ENCODE measurements around the gene TSPAN9.

The TSPAN9 gene

DNA sequence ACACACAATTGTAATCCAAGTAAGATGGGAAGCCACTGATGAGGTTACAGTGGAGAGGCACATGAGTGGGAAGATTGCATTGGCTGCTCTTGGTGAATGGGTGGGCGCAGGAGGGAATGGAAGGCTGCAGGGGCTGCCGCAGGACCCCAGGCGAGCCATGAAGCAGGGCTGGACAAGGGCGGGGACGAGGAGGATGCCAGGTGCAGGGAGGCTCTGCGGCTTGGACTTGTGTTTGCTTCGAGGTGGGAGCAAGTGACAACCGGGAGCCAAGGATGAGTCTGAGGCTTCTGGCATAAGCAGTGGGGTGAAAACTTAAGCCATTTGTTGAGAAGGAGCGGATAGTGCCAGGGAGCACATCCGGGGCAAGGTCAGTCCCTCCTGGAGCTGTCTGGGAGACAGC, 115.0 kb downstream of the TSPAN9 start:
- H3K4me1 ChIP-seq (ENCODE audit: control insufficient read depth, insufficient read depth, low read length, poor library complexity, severe bottlenecking): peaks cover 5% of the 10 kb centered on the region
- WGBS, 2 experiments (ENCODE audit: insufficient coverage in 2 of 2): 94 to 96% methylated on average over 10 of the region's 10 CpGs
- no peak overlapping the region for H3K4me3 ChIP-seq (ENCODE audit: extremely low read depth, insufficient read depth, low read length, poor library complexity, severe bottlenecking)
- no peaks in the 10 kb centered on the region for H3K9me3 ChIP-seq (ENCODE audit: control insufficient read depth, low read length)
- H3K27ac ChIP-seq (ENCODE audit: low read depth, low read length, severe bottlenecking): no peak overlapping the region
- no peaks in the 10 kb centered on the region for H3K36me3 ChIP-seq (ENCODE audit: control insufficient read depth, insufficient read depth, low read length)

DNA sequence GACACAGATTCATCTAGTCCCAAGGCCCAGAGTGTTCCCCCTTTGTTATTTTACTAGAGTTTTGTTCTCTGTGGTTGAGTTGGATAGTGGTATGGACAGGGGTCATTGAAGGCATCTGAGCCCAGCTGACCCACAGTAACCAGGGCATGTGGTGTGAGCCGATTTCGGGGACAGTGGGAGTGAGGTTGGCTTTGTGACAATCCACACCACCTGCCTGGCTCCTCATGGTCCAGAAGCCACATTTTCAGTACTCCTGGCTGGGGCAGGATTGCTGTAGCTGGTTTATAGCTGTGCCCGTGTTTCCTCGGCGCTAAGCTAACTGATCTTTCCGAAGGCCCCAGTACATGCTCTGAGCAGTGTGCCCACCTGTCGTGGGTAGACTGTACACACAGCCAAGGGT, 116.0 kb downstream of the TSPAN9 start:
- Histone ChIP-seq H3K9me3 (ENCODE audit: control insufficient read depth, low read length) (no peaks in the 10 kb centered on the region), H3K27ac (ENCODE audit: low read depth, low read length, severe bottlenecking) (no peak overlapping the region), H3K4me1 (ENCODE audit: control insufficient read depth, insufficient read depth, low read length, poor library complexity, severe bottlenecking) (peaks cover 4% of the 10 kb centered on the region), H3K4me3 (ENCODE audit: extremely low read depth, insufficient read depth, low read length, poor library complexity, severe bottlenecking) (no peak overlapping the region), H3K36me3 (ENCODE audit: control insufficient read depth, insufficient read depth, low read length) (no peaks in the 10 kb centered on the region)
- WGBS, 2 experiments (ENCODE audit: insufficient coverage in 2 of 2): 94% methylated on average over 6 to 7 of the region's 7 CpGs

DNA sequence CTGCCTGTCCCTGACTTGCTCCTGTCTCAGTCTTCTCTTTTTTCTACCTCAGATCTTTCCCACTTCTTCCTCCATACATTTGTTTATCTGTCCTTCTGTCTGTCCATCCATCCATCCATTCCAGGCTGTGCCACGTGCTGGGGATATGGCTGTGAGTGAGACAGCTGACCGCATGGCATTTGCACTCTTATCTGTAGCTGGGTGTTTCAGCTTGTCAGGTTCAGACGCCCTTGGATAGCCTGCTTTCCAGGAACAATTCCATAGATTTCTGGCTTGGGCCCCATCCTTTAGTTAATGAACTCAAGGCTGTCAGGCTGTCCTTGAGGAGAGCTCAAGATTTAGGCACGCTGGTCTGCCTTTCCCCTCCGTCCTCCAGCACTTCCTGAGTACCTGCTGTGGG, 116.6 kb downstream of the TSPAN9 start:
- Histone ChIP-seq H3K4me1 (ENCODE audit: control insufficient read depth, insufficient read depth, low read length, poor library complexity, severe bottlenecking) (peaks cover 4% of the 10 kb centered on the region), H3K9me3 (ENCODE audit: control insufficient read depth, low read length) (no peaks in the 10 kb centered on the region), H3K4me3 (ENCODE audit: extremely low read depth, insufficient read depth, low read length, poor library complexity, severe bottlenecking) (no peak overlapping the region), H3K27ac (ENCODE audit: low read depth, low read length, severe bottlenecking) (no peak overlapping the region), H3K36me3 (ENCODE audit: control insufficient read depth, insufficient read depth, low read length) (no peaks in the 10 kb centered on the region)
- WGBS, 2 experiments (ENCODE audit: insufficient coverage in 2 of 2): 67 to 85% methylated on average over 4 to 5 of the region's 5 CpGs

DNA sequence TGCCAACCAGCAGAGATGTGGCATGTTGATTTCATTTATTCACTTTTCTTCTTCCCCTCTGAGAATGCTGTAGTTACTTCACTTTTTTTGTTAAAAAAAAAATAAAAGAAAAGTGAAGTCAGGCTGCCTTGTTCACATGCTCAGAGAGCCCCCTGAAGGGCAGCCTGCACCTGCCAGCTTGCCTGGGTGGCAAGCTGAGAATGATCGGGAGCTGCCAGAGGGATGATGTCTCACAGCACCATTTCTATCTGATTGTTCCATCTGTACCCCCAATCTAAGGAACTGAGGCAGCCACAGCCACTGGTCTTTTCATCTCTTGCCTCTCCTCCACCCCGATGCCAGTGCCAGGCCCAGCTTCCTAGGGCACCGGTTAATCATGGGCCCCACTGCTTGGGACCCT, 118.2 kb downstream of the TSPAN9 start:
- 80 to 81% methylated on average over 3 of the region's 3 CpGs for WGBS, 2 experiments (ENCODE audit: insufficient coverage in 2 of 2)
- no peak overlapping the region for H3K4me3 ChIP-seq (ENCODE audit: extremely low read depth, insufficient read depth, low read length, poor library complexity, severe bottlenecking)
- H3K27ac ChIP-seq (ENCODE audit: low read depth, low read length, severe bottlenecking): no peak overlapping the region
- no peaks in the 10 kb centered on the region for H3K9me3 ChIP-seq (ENCODE audit: control insufficient read depth, low read length)
- H3K36me3 ChIP-seq (ENCODE audit: control insufficient read depth, insufficient read depth, low read length): no peaks in the 10 kb centered on the region
- peaks cover 10% of the 10 kb centered on the region for H3K4me1 ChIP-seq (ENCODE audit: control insufficient read depth, insufficient read depth, low read length, poor library complexity, severe bottlenecking)

DNA sequence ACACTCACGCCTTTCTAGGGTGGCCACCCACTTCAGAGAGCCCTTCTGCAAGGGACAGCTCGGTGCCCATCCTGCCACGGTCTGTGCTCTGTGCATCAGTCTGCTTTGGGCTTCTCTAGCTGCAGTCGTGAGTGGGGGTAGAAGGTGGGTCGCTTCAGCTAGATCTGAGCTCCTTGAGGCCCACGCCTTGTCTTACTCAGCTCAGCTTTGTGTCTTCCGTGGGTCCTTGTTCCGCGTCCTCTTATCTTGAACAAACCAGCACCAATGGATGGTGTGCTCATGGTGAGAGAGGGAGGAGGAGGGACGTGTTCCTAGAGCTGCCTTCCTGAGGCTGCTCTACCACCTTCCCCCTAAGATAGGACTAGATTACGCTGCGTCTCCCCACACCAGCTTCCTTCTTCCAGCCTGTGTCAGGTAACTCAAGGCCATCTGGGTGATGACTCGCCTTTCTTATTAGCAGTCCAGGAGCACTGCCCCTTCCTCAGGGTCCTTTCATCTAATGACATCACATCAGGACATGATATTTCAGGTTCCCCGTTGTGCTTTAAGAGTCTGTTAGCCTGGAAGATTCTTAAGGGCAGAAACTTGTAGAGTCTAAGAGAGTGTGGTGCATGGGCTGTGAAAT, 118.8 kb downstream of the TSPAN9 start:
- H3K9me3 ChIP-seq (ENCODE audit: control insufficient read depth, low read length): no peaks in the 10 kb centered on the region
- no peaks in the 10 kb centered on the region for H3K36me3 ChIP-seq (ENCODE audit: control insufficient read depth, insufficient read depth, low read length)
- peaks cover 11% of the 10 kb centered on the region for H3K4me1 ChIP-seq (ENCODE audit: control insufficient read depth, insufficient read depth, low read length, poor library complexity, severe bottlenecking)
- H3K4me3 ChIP-seq (ENCODE audit: extremely low read depth, insufficient read depth, low read length, poor library complexity, severe bottlenecking): no peak overlapping the region
- H3K27ac ChIP-seq (ENCODE audit: low read depth, low read length, severe bottlenecking): no peak overlapping the region
- WGBS, 2 experiments (ENCODE audit: insufficient coverage in 2 of 2): 94% methylated on average over 5 to 10 of the region's 14 CpGs

DNA sequence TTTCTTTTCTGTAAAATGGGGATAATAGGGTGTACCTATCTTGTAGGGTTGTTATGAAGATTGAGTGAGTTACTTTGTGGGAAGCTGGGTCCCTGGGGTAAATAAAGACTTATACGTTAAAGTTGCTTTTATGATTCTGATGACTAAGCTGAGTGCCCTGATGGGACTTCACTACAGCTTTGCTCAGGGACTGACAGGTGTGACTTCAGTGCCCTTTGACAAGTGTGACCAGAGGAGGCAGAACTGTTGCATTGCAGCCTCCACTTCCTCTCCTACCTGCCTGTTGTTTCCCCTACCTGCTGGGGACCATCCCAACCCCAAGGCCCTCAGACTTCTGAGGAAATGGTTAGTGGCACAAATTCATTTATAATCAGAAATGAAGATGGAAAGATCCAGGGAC, 119.3 kb downstream of the TSPAN9 start:
- Histone ChIP-seq H3K4me3 (ENCODE audit: extremely low read depth, insufficient read depth, low read length, poor library complexity, severe bottlenecking) (no peak overlapping the region), H3K4me1 (ENCODE audit: control insufficient read depth, insufficient read depth, low read length, poor library complexity, severe bottlenecking) (peaks cover 16% of the 10 kb centered on the region), H3K36me3 (ENCODE audit: control insufficient read depth, insufficient read depth, low read length) (no peaks in the 10 kb centered on the region), H3K27ac (ENCODE audit: low read depth, low read length, severe bottlenecking) (no peak overlapping the region), H3K9me3 (ENCODE audit: control insufficient read depth, low read length) (no peaks in the 10 kb centered on the region)
- WGBS, 2 experiments (ENCODE audit: insufficient coverage in 2 of 2): 67 to 78% methylated on average over 1 of the region's 1 CpG

DNA sequence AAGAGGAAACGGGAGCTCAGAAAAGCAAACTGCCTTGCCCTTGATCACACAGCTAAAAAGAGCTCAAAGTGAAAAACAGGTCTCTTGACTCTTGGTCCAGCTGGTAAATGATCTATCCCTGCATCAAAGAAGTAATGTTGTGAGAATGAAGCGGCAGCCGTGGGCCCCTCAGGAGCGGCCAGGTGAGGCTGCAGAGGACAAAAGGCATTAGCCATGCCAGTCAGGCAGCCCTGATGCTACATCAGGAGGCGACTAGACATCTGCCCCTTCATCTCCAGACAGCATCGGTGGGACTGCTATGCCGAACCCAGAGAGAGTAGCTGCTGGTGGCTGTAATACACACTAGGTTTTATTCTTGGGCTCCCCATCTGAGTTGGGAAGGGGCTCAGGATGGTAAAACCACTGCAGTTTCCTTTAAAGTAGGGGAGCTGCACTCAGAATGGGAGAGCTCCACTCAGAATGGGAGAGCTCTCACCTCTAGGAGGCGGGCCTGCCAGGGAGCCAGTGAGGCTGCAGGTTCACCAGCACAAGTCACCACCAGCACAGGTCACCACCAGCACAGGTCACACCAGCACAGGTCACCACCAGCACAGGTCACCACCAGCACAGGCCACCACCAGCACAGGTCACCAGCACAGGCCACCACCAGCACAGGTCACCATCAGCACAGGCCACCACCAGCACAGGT, 120.1 kb downstream of the TSPAN9 start:
- WGBS, 2 experiments (ENCODE audit: insufficient coverage in 2 of 2): 69 to 84% methylated on average over 4 to 7 of the region's 8 CpGs

DNA sequence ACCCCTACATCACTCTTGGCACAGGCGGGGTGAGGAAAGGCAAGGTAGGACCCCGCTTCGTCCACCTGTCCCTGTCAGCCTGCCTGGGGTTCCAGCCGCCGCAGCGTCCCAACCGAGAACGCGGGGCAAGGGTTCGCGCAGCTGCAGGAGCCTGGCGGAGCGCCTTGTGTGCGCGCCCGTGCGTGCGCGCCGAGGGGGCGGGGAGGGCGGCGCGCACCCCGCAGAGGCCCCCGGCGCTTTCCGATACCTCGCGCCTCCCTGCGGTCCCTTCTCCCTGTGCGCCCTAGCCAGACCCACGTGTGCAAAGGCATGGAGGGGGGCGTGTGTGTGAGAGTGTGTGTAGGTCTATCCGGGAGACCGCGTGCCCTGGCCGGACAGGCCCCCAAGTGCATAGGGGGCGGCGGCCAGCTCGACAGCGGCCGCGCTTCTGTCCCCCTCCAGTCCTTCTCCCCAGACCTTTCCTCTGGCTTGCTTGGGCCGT, 122.4 kb downstream of the TSPAN9 start:
- WGBS, 2 experiments (ENCODE audit: insufficient coverage in 2 of 2): 3 to 5% methylated on average over 18 to 36 of the region's 45 CpGs
- Histone ChIP-seq H3K9me3 (ENCODE audit: control insufficient read depth, low read length) (no peaks in the 10 kb centered on the region), H3K36me3 (ENCODE audit: control insufficient read depth, insufficient read depth, low read length) (no peaks in the 10 kb centered on the region), H3K4me1 (ENCODE audit: control insufficient read depth, insufficient read depth, low read length, poor library complexity, severe bottlenecking) (peaks cover 37% of the 10 kb centered on the region), H3K27ac (ENCODE audit: low read depth, low read length, severe bottlenecking) (no peak overlapping the region), H3K4me3 (ENCODE audit: extremely low read depth, insufficient read depth, low read length, poor library complexity, severe bottlenecking) (peak overlapping the region; percentile 50)

More for the DNA sequence above, 120.1 kb downstream of the TSPAN9 start:
- Histone ChIP-seq H3K27ac (ENCODE audit: low read depth, low read length, severe bottlenecking) (no peak overlapping the region), H3K9me3 (ENCODE audit: control insufficient read depth, low read length) (no peaks in the 10 kb centered on the region), H3K4me1 (ENCODE audit: control insufficient read depth, insufficient read depth, low read length, poor library complexity, severe bottlenecking) (peaks cover 20% of the 10 kb centered on the region), H3K4me3 (ENCODE audit: extremely low read depth, insufficient read depth, low read length, poor library complexity, severe bottlenecking) (no peak overlapping the region), H3K36me3 (ENCODE audit: control insufficient read depth, insufficient read depth, low read length) (no peaks in the 10 kb centered on the region)

DNA sequence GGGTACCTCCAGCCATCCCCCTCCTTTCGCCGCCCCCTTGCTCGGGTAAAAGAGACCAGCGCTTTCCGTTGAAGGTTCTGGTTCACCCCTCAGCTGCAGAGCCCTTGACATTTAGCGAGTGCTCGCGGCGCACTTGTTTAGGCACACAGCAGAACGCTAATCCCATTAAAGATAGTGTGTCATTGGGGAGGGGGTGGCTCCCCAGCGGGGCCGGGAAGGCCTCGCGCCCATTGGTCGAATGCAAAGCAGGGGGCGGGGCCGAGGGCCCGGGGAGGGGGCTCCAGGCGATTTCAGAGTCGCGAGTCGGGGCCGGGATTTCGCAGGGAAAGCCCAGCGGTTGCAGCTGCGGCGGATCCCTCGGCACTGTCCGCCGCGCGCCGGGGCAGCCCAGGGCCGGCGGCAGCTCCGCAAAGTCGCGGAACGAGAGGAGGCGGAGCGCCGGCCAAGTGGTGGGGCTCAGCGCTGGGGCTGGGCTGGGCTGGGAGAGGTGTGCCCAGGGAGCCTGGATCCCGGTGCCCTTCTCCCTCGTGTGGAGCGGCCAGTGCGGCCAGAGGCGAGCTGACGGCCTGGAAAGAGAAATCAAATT, 122.9 kb downstream of the TSPAN9 start:
- WGBS, 2 experiments (ENCODE audit: insufficient coverage in 2 of 2): 1% methylated on average over 33 to 44 of the region's 49 CpGs
- Histone ChIP-seq H3K27ac (ENCODE audit: low read depth, low read length, severe bottlenecking) (peak overlapping the region; percentile 29), H3K4me3 (ENCODE audit: extremely low read depth, insufficient read depth, low read length, poor library complexity, severe bottlenecking) (peak overlapping the region; percentile 50), H3K36me3 (ENCODE audit: control insufficient read depth, insufficient read depth, low read length) (no peaks in the 10 kb centered on the region), H3K4me1 (ENCODE audit: control insufficient read depth, insufficient read depth, low read length, poor library complexity, severe bottlenecking) (peaks cover 37% of the 10 kb centered on the region), H3K9me3 (ENCODE audit: control insufficient read depth, low read length) (no peaks in the 10 kb centered on the region)

DNA sequence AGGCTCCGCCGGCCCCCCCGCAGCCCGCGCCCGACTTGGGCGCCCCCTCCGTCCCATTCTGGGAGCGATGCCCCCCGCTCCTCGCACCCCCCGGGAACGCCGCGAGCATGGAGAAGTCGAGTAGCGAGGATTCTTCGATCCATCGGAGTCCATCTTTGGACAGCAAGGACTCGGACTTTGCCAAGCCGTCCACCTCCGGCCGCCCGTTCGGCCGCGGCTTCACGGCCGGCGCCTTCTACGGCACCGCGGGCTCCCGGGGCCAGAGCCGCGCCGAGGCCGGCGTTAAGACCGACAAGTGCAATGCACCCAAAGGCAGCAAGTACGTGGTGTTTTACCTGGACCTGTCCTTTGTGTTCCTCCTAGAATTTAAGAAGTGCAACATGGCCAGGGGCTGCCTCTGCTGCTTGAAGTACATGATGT, 123.6 kb downstream of the TSPAN9 start:
- H3K9me3 ChIP-seq (ENCODE audit: control insufficient read depth, low read length): no peaks in the 10 kb centered on the region
- H3K36me3 ChIP-seq (ENCODE audit: control insufficient read depth, insufficient read depth, low read length): no peaks in the 10 kb centered on the region
- H3K4me1 ChIP-seq (ENCODE audit: control insufficient read depth, insufficient read depth, low read length, poor library complexity, severe bottlenecking): peaks cover 39% of the 10 kb centered on the region
- peak overlapping the region; percentile 50 for H3K4me3 ChIP-seq (ENCODE audit: extremely low read depth, insufficient read depth, low read length, poor library complexity, severe bottlenecking)
- 1 to 2% methylated on average over 30 to 31 of the region's 41 CpGs for WGBS, 2 experiments (ENCODE audit: insufficient coverage in 2 of 2)
- H3K27ac ChIP-seq (ENCODE audit: low read depth, low read length, severe bottlenecking): no peak overlapping the region

All from mesodermal cell (in vitro differentiated cells).